ENCODE results near the gene GPC6. TPM values are rescaled to one million over a fixed set of nuclear protein-coding genes. Genes with fewer than 3 reads are reported as not detected.

The GPC6 gene
- total and polyA plus RNA-seq, 12 donors, result 0.15 to 5.4 (median 2.5) TPM

DNA sequence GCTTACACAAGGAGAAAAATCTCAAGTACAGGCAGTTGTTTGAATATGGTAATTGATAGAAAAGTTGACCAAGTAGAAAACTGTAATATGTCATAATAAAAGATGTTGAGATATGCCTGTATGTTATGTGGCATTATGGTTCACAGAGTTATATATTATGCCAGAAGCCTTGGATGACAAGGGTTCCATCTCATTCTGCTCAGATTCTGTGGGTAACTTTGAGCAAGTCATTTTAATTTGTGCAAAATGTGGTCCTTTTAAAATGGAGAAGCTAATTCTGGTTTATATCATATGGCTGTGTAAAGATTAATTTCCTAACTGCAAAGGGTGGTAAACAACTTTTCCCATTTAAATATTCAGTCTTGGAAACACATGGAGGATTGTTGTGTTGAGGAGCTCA, 180.9 kb downstream of the GPC6 start:
- H3K36me3 ChIP-seq, result no peaks in the 10 kb centered on the region
- ATAC-seq (no peak), DNase-seq (no peak)
- H3K4me1 ChIP-seq, result no peaks in the 10 kb centered on the region
- TF ChIP-seq, protein P1, sequence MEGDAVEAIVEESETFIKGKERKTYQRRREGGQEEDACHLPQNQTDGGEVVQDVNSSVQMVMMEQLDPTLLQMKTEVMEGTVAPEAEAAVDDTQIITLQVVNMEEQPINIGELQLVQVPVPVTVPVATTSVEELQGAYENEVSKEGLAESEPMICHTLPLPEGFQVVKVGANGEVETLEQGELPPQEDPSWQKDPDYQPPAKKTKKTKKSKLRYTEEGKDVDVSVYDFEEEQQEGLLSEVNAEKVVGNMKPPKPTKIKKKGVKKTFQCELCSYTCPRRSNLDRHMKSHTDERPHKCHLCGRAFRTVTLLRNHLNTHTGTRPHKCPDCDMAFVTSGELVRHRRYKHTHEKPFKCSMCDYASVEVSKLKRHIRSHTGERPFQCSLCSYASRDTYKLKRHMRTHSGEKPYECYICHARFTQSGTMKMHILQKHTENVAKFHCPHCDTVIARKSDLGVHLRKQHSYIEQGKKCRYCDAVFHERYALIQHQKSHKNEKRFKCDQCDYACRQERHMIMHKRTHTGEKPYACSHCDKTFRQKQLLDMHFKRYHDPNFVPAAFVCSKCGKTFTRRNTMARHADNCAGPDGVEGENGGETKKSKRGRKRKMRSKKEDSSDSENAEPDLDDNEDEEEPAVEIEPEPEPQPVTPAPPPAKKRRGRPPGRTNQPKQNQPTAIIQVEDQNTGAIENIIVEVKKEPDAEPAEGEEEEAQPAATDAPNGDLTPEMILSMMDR (IDR thresholded peaks at IDR 0.05), result no peak
- no peak overlapping the region for H3K27ac ChIP-seq
- intact Hi-C loops (cut with DNase I), result no loop called here
- no peak overlapping the region for H3K4me3 ChIP-seq
- no peaks in the 10 kb centered on the region for H3K27me3 ChIP-seq
- no peaks in the 10 kb centered on the region for H3K9me3 ChIP-seq

- Histone ChIP-seq H3K36me3 (no peaks in the 10 kb centered on the region), H3K4me1 (no peaks in the 10 kb centered on the region), H3K27me3 (no peaks in the 10 kb centered on the region), H3K4me3 (no peak overlapping the region), H3K9me3 (no peaks in the 10 kb centered on the region), H3K27ac (no peak overlapping the region)
- no peak for DNase-seq
- WGBS, 2 donors, result 86 to 95% methylated on average over 3 of the region's 3 CpGs
- TF ChIP-seq, protein P1 (IDR thresholded peaks at IDR 0.05), result no peak
- no peak for ATAC-seq
- intact Hi-C loops (cut with DNase I), result no loop called here
Measured at GRCh38 chr13:93409001-93409400, 182.4 kb downstream of the GPC6 start.

- H3K36me3 ChIP-seq, result no peaks in the 10 kb centered on the region
- TF ChIP-seq, protein P1 (IDR thresholded peaks at IDR 0.05), result no peak
- no peaks in the 10 kb centered on the region for H3K4me1 ChIP-seq
- intact Hi-C loops (cut with DNase I), result loop anchor here in 1 of 10 donors (10.0 kb wide), 1 partner anchor 165 kb away; no protein-coding TSS in a partner anchor
- no peak overlapping the region for H3K27ac ChIP-seq
- no peak for ATAC-seq
- no peaks in the 10 kb centered on the region for H3K27me3 ChIP-seq
- H3K4me3 ChIP-seq, result no peak overlapping the region
- no peak for DNase-seq
- no peaks in the 10 kb centered on the region for H3K9me3 ChIP-seq
Measured at GRCh38 chr13:93409816-93410215, 183.2 kb downstream of the GPC6 start.

DNA sequence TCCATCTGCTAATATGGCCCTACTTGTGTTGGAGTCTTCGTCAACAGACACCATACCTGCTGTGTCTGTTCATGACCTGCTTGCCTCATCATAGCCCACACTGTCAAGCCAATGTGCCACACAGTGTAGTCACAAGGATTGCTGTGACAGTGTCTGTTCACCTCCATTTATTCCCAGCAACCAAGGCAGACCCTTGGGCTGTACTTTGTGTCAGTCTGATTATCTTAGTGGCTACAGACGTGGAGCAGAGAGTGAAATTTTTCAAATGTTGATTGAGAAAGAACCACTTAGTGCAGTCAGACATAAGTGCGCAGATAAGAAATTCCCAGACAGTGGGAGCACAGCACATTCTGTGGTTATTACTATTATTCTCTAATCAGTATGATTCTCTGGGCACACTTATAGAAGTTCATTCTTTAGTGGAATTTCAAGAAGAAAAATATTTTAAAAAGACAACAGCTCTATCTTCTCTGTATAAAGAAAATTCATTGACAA, 184.6 kb downstream of the GPC6 start:
- intact Hi-C loops (cut with DNase I), result loop anchor here in 1 of 10 donors (10.0 kb wide), 1 partner anchor 164 kb away; no protein-coding TSS in a partner anchor
- Histone ChIP-seq H3K4me1 (no peaks in the 10 kb centered on the region), H3K27ac (no peak overlapping the region), H3K9me3 (no peaks in the 10 kb centered on the region), H3K4me3 (no peak overlapping the region), H3K27me3 (no peaks in the 10 kb centered on the region), H3K36me3 (no peaks in the 10 kb centered on the region)
- ATAC-seq (no peak), DNase-seq (no peak)
- TF ChIP-seq, protein P1 (IDR thresholded peaks at IDR 0.05), result no peak
- 75 to 76% methylated on average over 3 of the region's 3 CpGs for WGBS, 2 donors

Data from heart right ventricle (tissue), 16 donors.